22Rv1 (cell line): ENCODE measurements around the gene CPNE4.
A peak's percentile ranks its signal among the peaks of the same experiment; 100 is the strongest.

Source experiments
- CTCF ChIP-seq: fragments of 450-650 bp; IDR thresholded peaks from 2 replicates; pipeline ENCODE4 v1.5.1; 2017; ENCODE audit warnings: mild to moderate bottlenecking
- ZFX ChIP-seq: fragments of 450-650 bp; IDR thresholded peaks from 2 replicates; pipeline ENCODE4 v1.6.1; 2017; ENCODE audit warnings: antibody characterized with exemption, borderline replicate concordance

- peak; percentile 83 for TF ChIP-seq CTCF
- no peak for TF ChIP-seq ZFX
Measured at GRCh38 chr3:132038198-132038825, 3.5 kb upstream of the CPNE4 start.
